Caco-2 (cell line): Measurements from ENCODE around the gene NFIC. TPM values are rescaled to one million over a fixed set of nuclear protein-coding genes. Genes with fewer than 3 reads are reported as not detected.
"Not testable (repeated sequence)": the region's sequence is repeated elsewhere in the genome, so short reads cannot be mapped to it uniquely, and the experiment has no call there.

Experiments
- BruUV-seq: library from RNA; stranded (reverse); fragments of 400-500 nt; replicated peaks from 2 replicates; lab custom pipeline; 2021; lab: Mats Ljungman, UMichigan
- CTCF ChIA-PET: fragments of 300-600 bp; sonication (Branson Sonifier 250); formaldehyde crosslinking; loops from one replicate; lab custom pipeline; 2022; ENCODE audit warnings: antibody characterized with exemption; lab: Charles Lee
- POLR2A ChIA-PET: fragments of 300-600 bp; sonication (Branson Sonifier 250); formaldehyde crosslinking; loops from one replicate; lab custom pipeline; 2022; ENCODE audit warnings: antibody characterized with exemption; lab: Charles Lee
- DNase-seq, 2 experiments: peaks; one replicate each; pipeline versions ENCODE4 v3.0.0 to v3.0.0-alpha.2; 2020 to 2022
- H3K27me3 ChIP-seq: replicated peaks from 2 replicates; pipeline ENCODE4 v1.6.0; 2011; ENCODE audit warnings: low read length; ENCODE audit not compliant: control insufficient read depth, insufficient read depth
- H3K36me3 ChIP-seq: 2 replicates; pipeline ENCODE4 v1.5.1; 2011; ENCODE audit warnings: low read length; ENCODE audit not compliant: control insufficient read depth, insufficient read depth
- H3K4me1 ChIP-seq: fragments of 250-450 bp; sonication (Bioruptor Pico); 2 replicates; pipeline ENCODE4 v1.5.1; 2020; ENCODE audit warnings: mild to moderate bottlenecking
- H3K4me3 ChIP-seq: 2 replicates; pipeline ENCODE4 v1.5.1; 2011; ENCODE audit warnings: low read depth, mild to moderate bottlenecking, control low read depth, low read length
- H3K9me3 ChIP-seq: fragments of 250-450 bp; sonication (Bioruptor Pico); 2 replicates; pipeline ENCODE4 v1.5.1; 2020; ENCODE audit warnings: mild to moderate bottlenecking, moderate library complexity
- H3K27ac Mint-ChIP-seq: one replicate; pipeline ENCODE4 v1.8.0; 2022; ENCODE audit warnings: mixed read lengths; ENCODE audit not compliant: unreplicated experiment
- H3K27me3 Mint-ChIP-seq: one replicate; pipeline ENCODE4 v1.8.0; 2022; ENCODE audit warnings: mixed read lengths; ENCODE audit not compliant: insufficient read depth, unreplicated experiment
- H3K36me3 Mint-ChIP-seq: one replicate; pipeline ENCODE4 v1.8.0; 2022; ENCODE audit warnings: mild to moderate bottlenecking, mixed read lengths; ENCODE audit not compliant: insufficient read depth, unreplicated experiment
- H3K4me1 Mint-ChIP-seq: one replicate; pipeline ENCODE4 v1.8.0; 2022; ENCODE audit warnings: low read depth, mixed read lengths; ENCODE audit not compliant: unreplicated experiment
- H3K4me3 Mint-ChIP-seq: one replicate; pipeline ENCODE4 v1.8.0; 2022; ENCODE audit warnings: mild to moderate bottlenecking, moderate library complexity, mixed read lengths; ENCODE audit not compliant: unreplicated experiment
- H3K9me3 Mint-ChIP-seq: one replicate; pipeline ENCODE4 v1.8.0; 2022; ENCODE audit warnings: mixed read lengths; ENCODE audit not compliant: unreplicated experiment
- CTCF ChIP-seq, 2 experiments: fragments of 200-600 bp in 1 of 2; IDR thresholded peaks; 1 replicate in 1 of 2; 2 replicates in 1 of 2; pipeline versions ENCODE4 v1.5.1 to v1.8.0; 2011 to 2022; ENCODE audit warnings: antibody characterized with exemption in 1 of 2, control low read depth in 1 of 2, inconsistent platforms in 1 of 2, low read depth in 1 of 2, low read length in 1 of 2, mild to moderate bottlenecking in 1 of 2, moderate library complexity in 1 of 2; ENCODE audit not compliant: insufficient read depth in 1 of 2, severe bottlenecking in 1 of 2, unreplicated experiment in 1 of 2
- intact Hi-C: fragments of 100-400 bp; cut with micrococcal nuclease; formaldehyde crosslinking; loops from one replicate; pipeline ENCODE4 v1.10.0; 2022; ENCODE audit not compliant: unreplicated experiment
- total RNA-seq: library from RNA; stranded (reverse); gene quantifications from 2 replicates; pipeline ENCODE4 v1.2.3, GENCODE V29; 2022

Gene NFIC
- total RNA-seq, 1 experiment from 2014 or later: 5.1 TPM

- Mint-ChIP-seq H3K27me3 (peaks cover 13% of the 10 kb centered on the region), H3K4me3 (no peak overlapping the region), H3K27ac (no peak overlapping the region), H3K4me1 (no peaks in the 10 kb centered on the region), H3K9me3 (no peaks in the 10 kb centered on the region), H3K36me3 (no peaks in the 10 kb centered on the region)
- no peak for DNase-seq
- Histone ChIP-seq H3K27me3 (no peaks in the 10 kb centered on the region), H3K9me3 (no peaks in the 10 kb centered on the region), H3K4me3 (no peak overlapping the region), H3K4me1 (no peaks in the 10 kb centered on the region), H3K36me3 (no peaks in the 10 kb centered on the region)
- CTCF ChIA-PET: no interaction called here
- POLR2A ChIA-PET: no interaction called here
- TF ChIP-seq CTCF (IDR thresholded peaks at IDR 0.05; ENCODE audit: insufficient read depth in 1 of 2, low read depth in 1 of 2, low read length in 1 of 2, severe bottlenecking in 1 of 2, unreplicated experiment in 1 of 2): no peak
- no TSS peak for BruUV-seq
- intact Hi-C loops: no loop called here
Measured at GRCh38 chr19:3330047-3330446, 36.3 kb upstream of the NFIC start.

- POLR2A ChIA-PET, H3K9me3 Mint-ChIP-seq, intact Hi-C loops, H3K36me3 Mint-ChIP-seq, BruUV-seq, H3K27me3 ChIP-seq, H3K9me3 ChIP-seq, H3K4me3 Mint-ChIP-seq, H3K4me3 ChIP-seq, H3K36me3 ChIP-seq, H3K4me1 Mint-ChIP-seq, H3K4me1 ChIP-seq, CTCF ChIA-PET, H3K27ac Mint-ChIP-seq, DNase-seq: not testable (repeated sequence)
- peaks cover 13% of the 10 kb centered on the region for H3K27me3 Mint-ChIP-seq
Measured at GRCh38 chr19:3332232-3332631, 34.2 kb upstream of the NFIC start.

GRCh38 chr19:3333020-3333583, 33.3 kb upstream of the NFIC start:
- Mint-ChIP-seq H3K9me3 (no peaks in the 10 kb centered on the region), H3K4me1 (no peaks in the 10 kb centered on the region), H3K36me3 (no peaks in the 10 kb centered on the region), H3K27me3 (peaks cover 13% of the 10 kb centered on the region), H3K27ac (no peak overlapping the region), H3K4me3 (no peak overlapping the region)
- POLR2A ChIA-PET: no interaction called here
- intact Hi-C loops: no loop called here
- Histone ChIP-seq H3K9me3 (no peaks in the 10 kb centered on the region), H3K4me3 (no peak overlapping the region), H3K36me3 (no peaks in the 10 kb centered on the region), H3K4me1 (no peaks in the 10 kb centered on the region), H3K27me3 (no peaks in the 10 kb centered on the region)
- CTCF ChIA-PET: no interaction called here
- no TSS peak for BruUV-seq
- no peak for TF ChIP-seq CTCF (IDR thresholded peaks at IDR 0.05; ENCODE audit: insufficient read depth in 1 of 2, low read depth in 1 of 2, low read length in 1 of 2, severe bottlenecking in 1 of 2, unreplicated experiment in 1 of 2)
- no peak for DNase-seq

GRCh38 chr19:3333662-3334061, 32.7 kb upstream of the NFIC start:
- no TSS peak for BruUV-seq
- H3K36me3 Mint-ChIP-seq: no peaks in the 10 kb centered on the region
- no peaks in the 10 kb centered on the region for H3K27me3 ChIP-seq
- no peak for DNase-seq
- H3K27ac Mint-ChIP-seq: no peak overlapping the region
- H3K27me3 Mint-ChIP-seq: peaks cover 13% of the 10 kb centered on the region
- no peaks in the 10 kb centered on the region for H3K9me3 Mint-ChIP-seq
- H3K4me1 ChIP-seq: no peaks in the 10 kb centered on the region
- intact Hi-C loops: no loop called here
- no peaks in the 10 kb centered on the region for H3K36me3 ChIP-seq
- ChIA-PET CTCF (no interaction called here), POLR2A (no interaction called here)
- H3K4me3 ChIP-seq: no peak overlapping the region
- TF ChIP-seq CTCF (IDR thresholded peaks at IDR 0.05; ENCODE audit: insufficient read depth in 1 of 2, low read depth in 1 of 2, low read length in 1 of 2, severe bottlenecking in 1 of 2, unreplicated experiment in 1 of 2): no peak
- no peaks in the 10 kb centered on the region for H3K4me1 Mint-ChIP-seq
- no peaks in the 10 kb centered on the region for H3K9me3 ChIP-seq
- H3K4me3 Mint-ChIP-seq: no peak overlapping the region

- H3K27ac Mint-ChIP-seq, H3K36me3 Mint-ChIP-seq, H3K36me3 ChIP-seq, H3K4me1 ChIP-seq, intact Hi-C loops, DNase-seq, H3K4me1 Mint-ChIP-seq, BruUV-seq, H3K4me3 ChIP-seq, CTCF ChIA-PET, H3K4me3 Mint-ChIP-seq, H3K9me3 Mint-ChIP-seq, H3K27me3 ChIP-seq, H3K9me3 ChIP-seq: not testable (repeated sequence)
- H3K27me3 Mint-ChIP-seq: peaks cover 13% of the 10 kb centered on the region
- POLR2A ChIA-PET: interaction anchor here (1.0 kb wide), 1 partner anchor 100 kb away, joined by 3 read pairs; no protein-coding TSS in a partner anchor
Measured at GRCh38 chr19:3334749-3335430, 31.5 kb upstream of the NFIC start.
